ENCODE results near the gene ACTA1. TPM values are rescaled to one million over a fixed set of nuclear protein-coding genes. Genes with fewer than 3 reads are reported as not detected.

Gene ACTA1
- polyA plus RNA-seq, 1 donor from 2014 or later, result 1.0 TPM

GRCh38 chr1:229407206-229408026 is 26.5 kb downstream of the ACTA1 start:
- H3K9me3 ChIP-seq (ENCODE audit: low read length), result no peaks in the 10 kb centered on the region
- H3K27me3 ChIP-seq (ENCODE audit: insufficient read depth, low read depth, low read length), result peaks cover 13% of the 10 kb centered on the region
- H3K79me2 ChIP-seq (replicated peaks; ENCODE audit: insufficient read depth, low read length), result no peaks in the 10 kb centered on the region
- no peaks in the 10 kb centered on the region for H3F3A ChIP-seq (ENCODE audit: insufficient read depth, low read length, poor library complexity, severe bottlenecking)
- no peak overlapping the region for H3K27ac ChIP-seq (ENCODE audit: low read length)
- TF ChIP-seq TAF1 (IDR thresholded peaks at IDR 0.05; ENCODE audit: low read depth) (no peak), EP300 (conservative IDR thresholded peaks at IDR 0.05; ENCODE audit: poor library complexity, severe bottlenecking) (no peak), MXI1 (conservative IDR thresholded peaks at IDR 0.05; ENCODE audit: poor library complexity, severe bottlenecking) (no peak), CTCF (IDR thresholded peaks at IDR 0.05; ENCODE audit: poor library complexity, severe bottlenecking) (no peak), RAD21 (conservative IDR thresholded peaks at IDR 0.05) (no peak), REST (IDR thresholded peaks at IDR 0.05; ENCODE audit: borderline replicate concordance) (no peak), EZH2 (IDR thresholded peaks at IDR 0.05; ENCODE audit: borderline replicate concordance, insufficient read depth, low read length, poor library complexity, severe bottlenecking) (no peak), POLR2AphosphoS5 (IDR thresholded peaks at IDR 0.05) (no peak), SMC3 (conservative IDR thresholded peaks at IDR 0.05; ENCODE audit: poor library complexity) (no peak)
- H3K36me3 ChIP-seq (ENCODE audit: insufficient read depth, low read length), result no peaks in the 10 kb centered on the region
- H2AFZ ChIP-seq (ENCODE audit: low read depth, low read length), result no peak overlapping the region
- H4K20me1 ChIP-seq (ENCODE audit: insufficient read depth), result no peaks in the 10 kb centered on the region
- H3K4me3 ChIP-seq (ENCODE audit: low read length), result peak overlapping the region; percentile 15
- no peaks in the 10 kb centered on the region for H3K9me2 ChIP-seq (ENCODE audit: insufficient read depth, low read length)
- no peak overlapping the region for H3K9ac ChIP-seq (ENCODE audit: low read length)
- H3K4me2 ChIP-seq (ENCODE audit: low read length), result no peak overlapping the region

- H4K20me1 ChIP-seq (ENCODE audit: insufficient read depth), result no peaks in the 10 kb centered on the region
- H3K27ac ChIP-seq (ENCODE audit: low read length), result no peak overlapping the region
- TF ChIP-seq SMC3 (conservative IDR thresholded peaks at IDR 0.05; ENCODE audit: poor library complexity), result no peak
- TF ChIP-seq MXI1 (conservative IDR thresholded peaks at IDR 0.05; ENCODE audit: poor library complexity, severe bottlenecking), result no peak
- TF ChIP-seq POLR2AphosphoS5 (IDR thresholded peaks at IDR 0.05), result no peak
- no peak for TF ChIP-seq EP300 (conservative IDR thresholded peaks at IDR 0.05; ENCODE audit: poor library complexity, severe bottlenecking)
- no peak for TF ChIP-seq EZH2 (IDR thresholded peaks at IDR 0.05; ENCODE audit: borderline replicate concordance, insufficient read depth, low read length, poor library complexity, severe bottlenecking)
- TF ChIP-seq REST (IDR thresholded peaks at IDR 0.05; ENCODE audit: borderline replicate concordance), result no peak
- no peak for TF ChIP-seq RAD21 (conservative IDR thresholded peaks at IDR 0.05)
- no peak for TF ChIP-seq TAF1 (IDR thresholded peaks at IDR 0.05; ENCODE audit: low read depth)
- TF ChIP-seq CTCF (IDR thresholded peaks at IDR 0.05; ENCODE audit: poor library complexity, severe bottlenecking), result no peak
- no peaks in the 10 kb centered on the region for H3K9me2 ChIP-seq (ENCODE audit: insufficient read depth, low read length)
- H3K4me3 ChIP-seq (ENCODE audit: low read length), result peak overlapping the region; percentile 15
- H3K27me3 ChIP-seq (ENCODE audit: insufficient read depth, low read depth, low read length), result peaks cover 13% of the 10 kb centered on the region
- no peaks in the 10 kb centered on the region for H3K9me3 ChIP-seq (ENCODE audit: low read length)
- no peak overlapping the region for H3K4me2 ChIP-seq (ENCODE audit: low read length)
- no peaks in the 10 kb centered on the region for H3K79me2 ChIP-seq (replicated peaks; ENCODE audit: insufficient read depth, low read length)
- no peaks in the 10 kb centered on the region for H3K36me3 ChIP-seq (ENCODE audit: insufficient read depth, low read length)
- H3K9ac ChIP-seq (ENCODE audit: low read length), result no peak overlapping the region
- no peak overlapping the region for H2AFZ ChIP-seq (ENCODE audit: low read depth, low read length)
- H3F3A ChIP-seq (ENCODE audit: insufficient read depth, low read length, poor library complexity, severe bottlenecking), result no peaks in the 10 kb centered on the region
Measured at GRCh38 chr1:229406798-229407197, 27.1 kb downstream of the ACTA1 start.

All from neural cell (in vitro differentiated cells).